HUES6 (cell line): ENCODE measurements around the gene SUPT20HL2.
"Not testable (repeated sequence)": the region's sequence is repeated elsewhere in the genome, so short reads cannot be mapped to it uniquely, and the experiment has no call there.

Experiments used
- H3K27ac ChIP-seq: 2 replicates; pipeline ENCODE4 v1.7.0; 2013; ENCODE audit warnings: low read depth, mild to moderate bottlenecking, low read length, inconsistent platforms
- H3K27me3 ChIP-seq: 2 replicates; pipeline ENCODE4 v1.6.1; 2013; ENCODE audit warnings: low read length; ENCODE audit not compliant: control insufficient read depth, insufficient read depth
- H3K36me3 ChIP-seq: 2 replicates; pipeline ENCODE4 v1.6.1; 2013; ENCODE audit warnings: low read length; ENCODE audit not compliant: control insufficient read depth, insufficient read depth
- H3K4me1 ChIP-seq: 2 replicates; pipeline ENCODE4 v1.6.1; 2013; ENCODE audit warnings: low read length; ENCODE audit not compliant: control insufficient read depth, insufficient read depth
- H3K4me3 ChIP-seq: 2 replicates; pipeline ENCODE4 v1.5.1; 2013; ENCODE audit warnings: low read depth, low read length
- H3K9ac ChIP-seq: one replicate; pipeline ENCODE4 v1.6.1; 2013; ENCODE audit warnings: mild to moderate bottlenecking, low read length
- H3K9me3 ChIP-seq: 2 replicates; pipeline ENCODE4 v1.6.1; 2013; ENCODE audit warnings: low read depth, low read length; ENCODE audit not compliant: control insufficient read depth, insufficient read depth

The SUPT20HL2 gene

DNA sequence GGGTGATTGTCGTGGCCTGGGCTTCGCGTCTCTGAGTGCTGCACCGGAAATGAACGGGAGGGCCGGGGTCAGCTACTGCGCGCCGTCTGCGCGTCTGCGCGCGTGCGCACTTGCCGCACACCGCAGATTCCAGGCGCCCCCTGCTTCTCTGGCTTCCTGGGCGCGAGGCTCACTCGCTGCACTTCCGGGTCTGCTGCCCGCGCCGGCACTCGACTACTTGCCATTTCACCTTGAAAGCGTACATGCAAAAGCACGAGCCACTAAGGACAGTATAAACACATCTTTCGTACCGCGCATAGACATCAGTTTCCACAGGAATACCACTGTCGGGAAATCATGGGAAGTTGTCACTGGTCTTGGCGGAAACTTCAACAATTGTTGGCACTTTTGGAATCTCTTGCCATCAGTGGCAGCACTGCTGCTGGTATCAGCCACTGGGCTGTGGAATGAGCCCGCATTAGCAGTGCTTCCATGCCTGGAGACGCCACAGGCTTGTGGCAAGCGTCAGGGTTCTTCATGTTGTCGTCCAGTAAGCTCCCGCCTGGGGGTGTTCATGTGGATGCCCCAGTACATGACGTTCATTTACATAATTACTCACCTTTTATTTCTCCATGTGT lies at the start of gene SUPT20HL2:
SUPT20HL2 (minus strand) TSS at position 51 of the 617 bp plus-strand sequence. CDS start 754 bp downstream, outside the sequence.
- Histone ChIP-seq H3K27ac (no peak within 1 kb of the TSS), H3K27me3 (peaks cover 4% of the 10 kb centered on the region; the same call in 1 of the 2 replicates), H3K9me3 (no peaks in the 10 kb centered on the region), H3K4me3 (no peak within 1 kb of the TSS), H3K4me1 (peaks cover 16% of the 10 kb centered on the region), H3K36me3 (no peaks in the 10 kb centered on the region), H3K9ac (no peak within 1 kb of the TSS)

- H3K27ac ChIP-seq, H3K9me3 ChIP-seq, H3K4me1 ChIP-seq, H3K27me3 ChIP-seq, H3K9ac ChIP-seq, H3K36me3 ChIP-seq, H3K4me3 ChIP-seq: not testable (repeated sequence)
These were observed 48.3 kb upstream of the SUPT20HL2 start for GRCh38 chrX:24362089-24362745.

DNA sequence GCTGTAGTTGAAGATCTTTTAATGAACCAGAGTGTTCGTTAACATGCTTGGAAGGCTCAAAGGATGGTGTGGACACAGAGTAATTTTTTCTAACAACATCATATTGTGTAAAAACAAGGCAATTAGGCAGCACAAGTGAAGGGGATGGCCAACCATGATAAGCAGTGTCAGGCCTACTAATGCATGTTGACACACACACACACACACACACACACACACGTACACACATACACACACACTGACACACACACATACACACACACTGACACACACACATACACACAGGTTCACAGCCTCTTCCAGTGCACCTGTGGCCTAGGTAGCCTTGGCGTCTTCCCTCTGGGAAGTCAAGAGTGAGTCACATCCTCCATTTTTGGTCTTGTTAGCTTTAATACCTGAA lies 46.4 kb upstream of the SUPT20HL2 start, which contains the start of gene SUPT20HL1:
SUPT20HL1 (plus strand) TSS at position 368 of the 400 bp plus-strand sequence. CDS start 2,122 bp downstream, outside the sequence.
- Histone ChIP-seq H3K36me3 (no peaks in the 10 kb centered on the region), H3K27ac (no peak within 1 kb of the TSS), H3K9ac (no peak within 1 kb of the TSS), H3K4me3 (no peak within 1 kb of the TSS), H3K9me3 (no peaks in the 10 kb centered on the region; the same call in 1 of the 2 replicates), H3K4me1 (peaks cover 4% of the 10 kb centered on the region; the same call in 1 of the 2 replicates), H3K27me3 (no peaks in the 10 kb centered on the region; the same call in 1 of the 2 replicates)

GRCh38 chrX:24357106-24357505 lies 43.2 kb upstream of the SUPT20HL2 start:
- H3K4me3 ChIP-seq = no peak overlapping the region
- peaks cover 5% of the 10 kb centered on the region; the same call in 1 of the 2 replicates for H3K27me3 ChIP-seq
- no peak overlapping the region for H3K9ac ChIP-seq
- no peaks in the 10 kb centered on the region; the same call in 1 of the 2 replicates for H3K9me3 ChIP-seq
- H3K36me3 ChIP-seq = no peaks in the 10 kb centered on the region
- H3K27ac ChIP-seq = no peak overlapping the region
- no peaks in the 10 kb centered on the region for H3K4me1 ChIP-seq

- no peaks in the 10 kb centered on the region for H3K4me1 ChIP-seq
- H3K36me3 ChIP-seq = no peaks in the 10 kb centered on the region
- H3K9me3 ChIP-seq = no peaks in the 10 kb centered on the region; the same call in 1 of the 2 replicates
- H3K27me3 ChIP-seq = peaks cover 5% of the 10 kb centered on the region; the same call in 1 of the 2 replicates
- no peak overlapping the region for H3K27ac ChIP-seq
- H3K9ac ChIP-seq = no peak overlapping the region
- no peak overlapping the region for H3K4me3 ChIP-seq
These were observed 41.2 kb upstream of the SUPT20HL2 start for GRCh38 chrX:24355095-24355494.

DNA sequence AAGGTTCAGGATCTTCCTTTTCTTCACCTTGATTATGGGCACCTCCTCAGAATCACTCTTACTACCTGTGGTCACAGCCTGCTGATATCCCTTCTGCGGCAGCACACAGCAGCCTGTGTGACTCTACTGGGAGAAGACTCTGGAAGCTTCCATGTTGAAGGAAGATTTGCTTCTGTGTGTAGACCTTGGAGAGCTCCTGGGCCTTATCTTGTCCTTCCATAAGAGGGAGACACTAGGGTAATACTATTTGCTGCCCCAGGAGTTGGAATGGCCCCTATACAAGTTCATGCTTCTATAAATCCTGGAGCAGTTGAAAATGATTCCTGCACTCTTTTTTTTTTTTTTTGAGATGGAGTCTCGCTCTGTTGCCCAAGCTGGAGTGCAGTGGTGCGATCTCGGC lies 36.3 kb upstream of the SUPT20HL2 start:
- no peaks in the 10 kb centered on the region for H3K9me3 ChIP-seq

DNA sequence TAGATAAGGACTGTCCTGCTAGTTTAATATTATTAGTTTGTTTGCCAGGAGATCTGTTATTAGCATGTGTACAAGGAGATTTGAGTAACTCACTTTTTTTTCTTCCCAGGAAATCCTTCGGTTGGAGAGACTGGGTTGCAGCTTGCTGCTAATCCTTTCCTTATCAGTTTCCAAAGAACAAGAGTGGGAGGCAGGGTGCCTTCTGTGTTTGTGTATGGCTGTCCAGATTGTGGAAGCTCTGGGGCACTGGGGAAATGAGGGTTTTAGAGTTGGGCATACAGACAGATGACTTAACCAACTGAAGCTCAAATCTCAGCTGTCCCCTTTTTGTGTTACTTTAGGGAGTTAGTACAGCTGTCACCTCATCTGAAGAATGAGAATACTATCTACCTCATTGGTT lies 34.0 kb upstream of the SUPT20HL2 start:
- no peaks in the 10 kb centered on the region for H3K9me3 ChIP-seq
- no peak overlapping the region for H3K4me3 ChIP-seq
- H3K9ac ChIP-seq = no peak overlapping the region
- H3K4me1 ChIP-seq = peaks cover 4% of the 10 kb centered on the region; the same call in 1 of the 2 replicates
- H3K27me3 ChIP-seq = peaks cover 10% of the 10 kb centered on the region; the same call in 1 of the 2 replicates
- no peaks in the 10 kb centered on the region for H3K36me3 ChIP-seq
- no peak overlapping the region for H3K27ac ChIP-seq

More for the DNA sequence above, 36.3 kb upstream of the SUPT20HL2 start:
- Histone ChIP-seq H3K4me3 (no peak overlapping the region), H3K27ac (no peak overlapping the region), H3K36me3 (no peaks in the 10 kb centered on the region), H3K27me3 (peaks cover 5% of the 10 kb centered on the region; the same call in 1 of the 2 replicates), H3K4me1 (peaks cover 4% of the 10 kb centered on the region; the same call in 1 of the 2 replicates), H3K9ac (no peak overlapping the region)

DNA sequence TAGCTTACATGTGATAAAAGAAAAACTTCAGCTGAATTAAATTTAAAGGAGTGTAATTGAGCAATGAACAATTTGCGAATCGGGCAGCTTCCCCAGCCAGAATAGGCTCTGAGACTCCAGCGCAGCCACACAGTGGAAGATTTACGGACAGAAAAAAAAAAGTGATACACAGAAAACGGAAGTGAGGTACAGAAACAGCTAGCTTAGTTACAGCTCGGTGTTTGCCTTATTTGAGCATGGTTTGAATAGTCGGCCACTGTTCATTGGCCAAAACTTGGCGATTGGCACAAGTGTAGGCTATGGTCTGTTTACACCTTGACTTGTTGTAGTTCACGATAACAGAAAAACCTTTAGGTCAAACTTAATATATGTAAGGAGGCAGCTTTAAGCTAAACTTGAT lies 29.9 kb upstream of the SUPT20HL2 start:
- Histone ChIP-seq H3K27me3 (peaks cover 12% of the 10 kb centered on the region), H3K4me3 (no peak overlapping the region), H3K27ac (no peak overlapping the region), H3K9me3 (no peaks in the 10 kb centered on the region), H3K4me1 (peaks cover 4% of the 10 kb centered on the region; the same call in 1 of the 2 replicates), H3K9ac (no peak overlapping the region), H3K36me3 (no peaks in the 10 kb centered on the region)

DNA sequence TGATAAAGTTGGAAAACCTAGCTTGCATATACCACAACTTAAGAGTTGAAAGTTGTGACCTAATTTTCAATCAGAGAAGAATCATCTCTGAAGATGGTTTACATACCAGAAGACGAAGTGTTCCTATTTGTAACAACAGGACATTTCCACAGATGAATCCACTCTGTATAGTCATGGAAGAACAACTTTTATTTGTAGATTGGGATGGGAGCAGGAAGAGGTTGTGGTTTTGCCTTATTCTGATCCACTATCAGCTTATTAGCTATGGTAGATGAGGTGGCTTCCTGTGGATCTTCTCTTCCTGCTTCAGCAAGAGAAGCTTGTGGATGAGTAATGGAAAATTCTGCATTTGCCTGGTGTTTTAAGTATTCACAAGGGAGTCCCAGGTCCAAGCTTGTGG lies 27.9 kb upstream of the SUPT20HL2 start:
- H3K27me3 ChIP-seq = peaks cover 12% of the 10 kb centered on the region
- H3K4me3 ChIP-seq = no peak overlapping the region
- no peaks in the 10 kb centered on the region for H3K9me3 ChIP-seq
- H3K9ac ChIP-seq = no peak overlapping the region
- no peaks in the 10 kb centered on the region for H3K36me3 ChIP-seq
- H3K27ac ChIP-seq = no peak overlapping the region
- H3K4me1 ChIP-seq = no peaks in the 10 kb centered on the region

- Histone ChIP-seq H3K27ac (no peak overlapping the region), H3K4me3 (no peak overlapping the region), H3K4me1 (no peaks in the 10 kb centered on the region), H3K9ac (no peak overlapping the region), H3K27me3 (peaks cover 12% of the 10 kb centered on the region), H3K9me3 (no peaks in the 10 kb centered on the region), H3K36me3 (no peaks in the 10 kb centered on the region)
These were observed 26.6 kb upstream of the SUPT20HL2 start for GRCh38 chrX:24340501-24340900.

DNA sequence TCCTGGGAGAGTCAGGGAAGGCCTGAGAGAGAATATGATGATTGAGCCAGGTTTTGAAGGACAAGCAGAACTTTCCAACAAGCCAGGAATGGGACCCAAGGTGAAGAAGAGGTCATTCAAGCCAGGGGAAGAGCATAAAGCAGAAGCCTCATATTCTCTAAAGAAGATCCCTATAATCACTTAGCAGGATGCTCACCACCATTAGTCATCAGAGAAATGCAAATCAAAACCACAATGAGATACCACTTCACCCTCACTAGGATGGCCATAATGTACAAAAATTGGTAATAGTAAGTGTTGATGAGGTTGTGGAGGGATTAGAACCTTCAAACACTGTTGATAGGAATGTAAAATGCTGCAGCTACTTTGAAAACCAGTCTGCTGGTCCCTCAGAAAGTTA lies 26.0 kb upstream of the SUPT20HL2 start:
- no peak overlapping the region for H3K4me3 ChIP-seq
- no peak overlapping the region for H3K27ac ChIP-seq
- no peak overlapping the region for H3K9ac ChIP-seq
- no peaks in the 10 kb centered on the region for H3K36me3 ChIP-seq
- no peaks in the 10 kb centered on the region for H3K4me1 ChIP-seq
- H3K9me3 ChIP-seq = no peaks in the 10 kb centered on the region
- H3K27me3 ChIP-seq = peaks cover 12% of the 10 kb centered on the region
